GM13976 (cell line): ENCODE data around the gene AUTS2.
"Not testable (repeated sequence)": the region's sequence is repeated elsewhere in the genome, so short reads cannot be mapped to it uniquely, and the experiment has no call there.

ENCODE experiments used
- DNase-seq: peaks from one replicate; pipeline ENCODE4 v3.0.0; 2012; ENCODE audit warnings: low spot score
- in situ Hi-C: fragments of 300-500 bp; cut with MboI; formaldehyde crosslinking; loops from one replicate; pipeline ENCODE4 v1.12.0; 2022; ENCODE audit warnings: low sequenced_read_pairs, mixed read lengths, inconsistent platforms; ENCODE audit not compliant: unreplicated experiment
- TF ChIP-seq, protein P1 (sequence below): IDR thresholded peaks from 2 replicates; pipeline ENCODE4 v1.5.1; 2012; ENCODE audit warnings: borderline replicate concordance, mild to moderate bottlenecking; ENCODE audit not compliant: insufficient read depth; ENCODE audit errors: extremely low read depth, missing control alignments, control extremely low read depth

AUTS2 gene

DNA sequence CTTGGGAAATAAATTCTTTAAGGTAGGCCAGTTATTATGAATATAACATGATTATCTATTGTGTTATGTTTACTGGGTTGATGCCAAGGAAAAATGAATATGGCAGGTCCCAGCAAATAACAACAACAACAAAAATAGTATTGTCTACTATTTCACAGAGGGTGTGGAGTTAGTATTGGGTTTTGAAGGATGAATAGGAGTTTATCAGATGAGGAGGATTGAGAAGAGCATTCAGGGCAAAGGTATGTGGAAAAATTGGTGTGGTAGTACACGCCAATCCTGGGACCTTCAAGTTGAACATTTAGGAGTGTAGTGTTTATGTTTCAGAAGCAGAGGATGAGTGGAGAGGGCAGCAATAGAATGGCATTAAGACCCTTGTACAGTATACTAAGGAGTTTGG is 671.9 kb downstream of the AUTS2 start:
- no peak for DNase-seq

DNA sequence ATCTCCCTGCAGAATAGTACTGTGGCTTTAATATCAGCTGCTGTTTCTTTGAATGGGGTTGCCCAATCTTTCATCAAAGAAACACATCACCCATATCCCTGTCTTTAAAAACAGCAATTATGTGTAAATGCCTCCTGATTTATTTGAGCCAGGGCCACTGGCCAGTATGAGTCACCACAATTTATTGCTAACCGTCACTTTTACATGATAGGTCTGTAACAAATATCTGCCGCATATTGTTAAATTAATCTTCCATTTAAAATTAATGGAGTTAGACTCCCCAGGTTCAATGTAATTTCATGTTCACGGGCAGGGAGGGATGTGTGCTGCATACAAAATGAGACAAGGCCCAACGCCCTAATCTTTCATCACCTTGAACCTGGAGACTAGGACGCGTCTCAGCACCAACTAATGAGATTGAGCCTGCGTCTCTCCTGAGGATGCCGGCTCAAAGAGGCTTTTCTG is 673.4 kb downstream of the AUTS2 start:
- in situ Hi-C loops: no loop called here
- DNase-seq: no peak
- TF ChIP-seq, protein P1, sequence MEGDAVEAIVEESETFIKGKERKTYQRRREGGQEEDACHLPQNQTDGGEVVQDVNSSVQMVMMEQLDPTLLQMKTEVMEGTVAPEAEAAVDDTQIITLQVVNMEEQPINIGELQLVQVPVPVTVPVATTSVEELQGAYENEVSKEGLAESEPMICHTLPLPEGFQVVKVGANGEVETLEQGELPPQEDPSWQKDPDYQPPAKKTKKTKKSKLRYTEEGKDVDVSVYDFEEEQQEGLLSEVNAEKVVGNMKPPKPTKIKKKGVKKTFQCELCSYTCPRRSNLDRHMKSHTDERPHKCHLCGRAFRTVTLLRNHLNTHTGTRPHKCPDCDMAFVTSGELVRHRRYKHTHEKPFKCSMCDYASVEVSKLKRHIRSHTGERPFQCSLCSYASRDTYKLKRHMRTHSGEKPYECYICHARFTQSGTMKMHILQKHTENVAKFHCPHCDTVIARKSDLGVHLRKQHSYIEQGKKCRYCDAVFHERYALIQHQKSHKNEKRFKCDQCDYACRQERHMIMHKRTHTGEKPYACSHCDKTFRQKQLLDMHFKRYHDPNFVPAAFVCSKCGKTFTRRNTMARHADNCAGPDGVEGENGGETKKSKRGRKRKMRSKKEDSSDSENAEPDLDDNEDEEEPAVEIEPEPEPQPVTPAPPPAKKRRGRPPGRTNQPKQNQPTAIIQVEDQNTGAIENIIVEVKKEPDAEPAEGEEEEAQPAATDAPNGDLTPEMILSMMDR: no peak

More for the DNA sequence above, 671.9 kb downstream of the AUTS2 start:
- TF ChIP-seq, protein P1: no peak
- in situ Hi-C loops: no loop called here

DNA sequence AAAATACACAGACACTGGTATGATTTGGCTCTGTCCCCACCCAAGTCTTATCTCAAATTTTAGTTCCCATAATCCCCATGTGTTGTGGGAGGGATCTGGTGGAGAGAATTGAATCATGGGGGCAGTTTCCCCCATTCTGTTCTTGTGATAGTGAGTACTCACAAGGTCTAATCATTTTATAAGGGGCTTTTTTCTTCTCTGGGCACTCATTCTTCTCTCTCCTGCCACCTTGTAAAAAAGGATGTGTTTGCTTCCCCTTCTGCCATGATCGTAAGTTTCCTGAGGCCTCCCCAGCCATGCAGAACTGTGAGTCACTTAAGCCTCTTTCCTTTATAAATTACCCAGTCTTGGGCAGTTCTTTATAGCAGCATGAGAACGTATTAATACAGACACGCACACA is 677.3 kb downstream of the AUTS2 start:
- DNase-seq, in situ Hi-C loops: not testable (repeated sequence)

- DNase-seq: no peak
- in situ Hi-C loops: no loop called here
- TF ChIP-seq, protein P1: no peak
Measured at GRCh38 chr7:70285187-70285586, 686.9 kb downstream of the AUTS2 start.

GRCh38 chr7:70285854-70286253 is 687.6 kb downstream of the AUTS2 start:
- no peak for DNase-seq
- TF ChIP-seq, protein P1: no peak
- in situ Hi-C loops: no loop called here

- in situ Hi-C loops: no loop called here
- no peak for DNase-seq
- TF ChIP-seq, protein P1: no peak
Measured at GRCh38 chr7:70288781-70289456, 690.6 kb downstream of the AUTS2 start.

GRCh38 chr7:70292716-70293115 is 694.4 kb downstream of the AUTS2 start:
- TF ChIP-seq, protein P1: no peak
- in situ Hi-C loops: no loop called here
- DNase-seq: no peak
